NCI-H2227 treated with DMSO at 0.1 percent for 48 hours (cell line): Measurements from ENCODE around the gene VPS13C.
"Not testable (repeated sequence)": the region's sequence is repeated elsewhere in the genome, so short reads cannot be mapped to it uniquely, and the experiment has no call there.

Source experiments
- DNase-seq: peaks from one replicate; lab custom pipeline; 2025; lab: John Stamatoyannopoulos, UW

Gene VPS13C

GRCh38 chr15:62075595-62076277, 15.5 kb upstream of the VPS13C start:
- no peak for DNase-seq

GRCh38 chr15:62071711-62072308, 11.6 kb upstream of the VPS13C start:
- no peak for DNase-seq

DNA sequence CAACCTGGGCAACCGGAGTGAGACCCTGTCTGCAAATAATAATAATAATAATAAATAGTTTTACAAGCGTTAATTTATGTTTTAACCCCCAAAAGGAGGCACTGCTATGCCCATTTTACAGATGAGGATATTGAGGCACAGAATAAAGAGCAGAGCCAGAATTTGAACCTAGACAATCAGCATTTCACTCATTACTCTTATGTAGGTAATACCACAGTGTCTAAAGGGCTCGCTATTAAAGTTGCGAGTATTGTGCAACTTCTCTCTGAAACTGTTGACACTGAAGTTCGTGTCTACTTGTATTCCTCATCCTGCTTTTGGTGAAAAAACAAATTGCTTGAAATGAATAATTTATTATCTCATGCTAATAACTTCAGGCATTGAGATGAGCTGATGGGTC, 9.3 kb upstream of the VPS13C start:
- DNase-seq: no peak

DNA sequence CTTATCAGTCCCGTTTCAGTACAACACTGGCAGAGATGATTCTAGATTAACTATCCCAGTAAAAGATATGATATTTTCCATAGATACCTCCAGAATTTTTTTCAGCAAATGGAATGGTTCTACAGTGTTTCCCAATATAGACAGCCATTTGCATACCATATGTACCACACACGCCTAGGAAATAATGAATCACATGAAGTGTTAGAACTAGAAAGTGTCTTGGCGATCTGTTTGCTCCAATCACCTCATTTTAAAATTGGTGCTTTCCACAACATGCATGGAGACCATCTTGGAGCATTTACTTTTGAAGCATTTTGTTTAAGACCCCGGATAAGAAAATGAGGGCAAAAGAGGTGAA, 8.5 kb upstream of the VPS13C start:
- no peak for DNase-seq

- DNase-seq: no peak
Measured at GRCh38 chr15:62068071-62068809, 8.0 kb upstream of the VPS13C start.

DNA sequence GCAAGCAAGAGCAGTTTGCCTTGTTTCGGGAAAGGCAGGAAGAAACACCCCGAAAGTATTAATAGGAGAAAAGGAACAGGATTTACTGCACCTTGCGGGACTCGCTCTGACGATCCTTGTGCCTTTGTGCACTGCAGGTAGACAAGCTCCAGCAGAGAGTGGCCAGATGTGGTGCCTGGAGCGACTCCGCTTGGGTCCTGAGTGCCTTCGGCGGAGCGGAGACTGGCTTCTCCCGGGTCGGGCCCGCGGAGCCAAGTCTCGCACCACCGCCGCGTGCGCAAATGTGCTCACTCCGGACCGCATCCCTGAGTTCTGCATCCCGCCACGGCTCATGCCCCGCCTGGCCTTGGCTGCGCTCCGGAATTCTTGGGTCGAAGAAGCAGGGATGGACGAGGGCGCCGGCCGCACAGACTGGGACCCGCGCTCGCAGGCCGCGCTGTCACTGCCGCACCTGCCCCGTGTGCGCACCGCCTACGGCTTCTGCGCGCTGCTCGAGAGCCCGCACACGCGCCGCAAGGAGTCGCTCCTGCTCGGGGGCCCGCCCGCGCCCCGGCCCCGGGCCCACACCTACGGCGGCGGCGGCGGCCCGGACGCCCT, 7.3 kb upstream of the VPS13C start:
- DNase-seq: no peak

GRCh38 chr15:62066663-62067447, 6.6 kb upstream of the VPS13C start, which contains the start of gene C2CD4A:
Gene C2CD4A, plus strand, starts transcription at chr15:62066977. Its CDS starts 637 bp downstream, at chr15:62067614.
- peak; percentile 66 for DNase-seq

DNA sequence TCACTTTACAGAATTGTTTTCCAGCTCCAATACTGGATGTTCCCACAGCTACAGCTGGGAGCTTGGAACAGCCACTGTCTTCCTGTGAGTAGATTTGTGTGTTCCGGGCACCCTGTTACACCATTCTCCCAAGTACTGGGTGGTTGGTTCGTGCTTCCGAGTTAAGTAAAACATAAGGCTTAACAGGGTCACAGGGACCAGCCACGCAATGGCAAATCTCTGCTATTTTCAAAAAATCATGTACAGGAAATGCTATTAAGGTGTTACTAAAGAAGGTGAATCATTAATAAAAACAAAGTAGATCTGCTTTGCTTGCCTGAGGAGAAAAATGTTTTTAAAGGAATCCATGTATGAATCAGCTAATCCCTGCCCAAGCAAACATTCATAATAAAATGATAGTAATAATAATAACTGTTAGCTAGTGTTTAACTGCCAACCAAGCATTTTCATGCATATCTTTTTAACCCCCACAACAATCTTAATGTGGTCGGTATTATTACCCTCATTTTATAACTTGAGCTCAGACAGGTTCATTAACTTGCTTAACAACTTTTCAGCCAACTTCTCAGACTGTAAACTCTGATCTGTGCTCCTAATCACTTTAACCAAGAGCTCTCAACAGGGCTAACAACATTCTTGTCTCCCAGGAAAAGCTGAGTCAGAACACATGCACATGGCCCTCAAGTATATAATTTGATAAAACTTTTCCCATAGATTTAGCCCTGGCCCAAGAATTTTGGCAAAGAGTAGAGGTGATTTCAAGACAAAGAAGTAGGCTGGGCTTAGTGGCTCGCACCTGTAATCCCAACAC, 3.8 kb upstream of the VPS13C start:
- no peak for DNase-seq

DNA sequence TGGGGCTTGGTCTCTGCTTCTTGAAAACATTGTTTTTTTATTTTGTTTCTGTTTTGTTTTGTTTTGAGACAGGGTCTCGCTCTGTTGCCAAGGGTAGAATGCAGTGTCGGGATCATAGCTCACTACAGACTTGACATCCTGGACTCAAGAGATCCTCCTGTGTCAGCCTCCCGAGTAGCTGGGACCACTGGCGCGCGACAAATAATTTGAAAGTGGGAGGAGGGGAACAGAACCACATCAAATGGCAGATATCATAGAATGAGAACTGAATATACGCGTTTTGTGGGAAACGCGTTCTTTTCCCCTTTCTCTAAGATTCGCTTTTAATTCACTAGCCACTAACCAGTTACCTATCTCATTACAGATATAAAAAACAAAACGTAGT, 641 bp upstream of the VPS13C start:
- no peak for DNase-seq

GRCh38 chr15:62059816-62060112, 483 bp downstream of the VPS13C start:
- peak; percentile 53 for DNase-seq

- DNase-seq: no peak
Measured at GRCh38 chr15:62059108-62059815, 985 bp downstream of the VPS13C start.

DNA sequence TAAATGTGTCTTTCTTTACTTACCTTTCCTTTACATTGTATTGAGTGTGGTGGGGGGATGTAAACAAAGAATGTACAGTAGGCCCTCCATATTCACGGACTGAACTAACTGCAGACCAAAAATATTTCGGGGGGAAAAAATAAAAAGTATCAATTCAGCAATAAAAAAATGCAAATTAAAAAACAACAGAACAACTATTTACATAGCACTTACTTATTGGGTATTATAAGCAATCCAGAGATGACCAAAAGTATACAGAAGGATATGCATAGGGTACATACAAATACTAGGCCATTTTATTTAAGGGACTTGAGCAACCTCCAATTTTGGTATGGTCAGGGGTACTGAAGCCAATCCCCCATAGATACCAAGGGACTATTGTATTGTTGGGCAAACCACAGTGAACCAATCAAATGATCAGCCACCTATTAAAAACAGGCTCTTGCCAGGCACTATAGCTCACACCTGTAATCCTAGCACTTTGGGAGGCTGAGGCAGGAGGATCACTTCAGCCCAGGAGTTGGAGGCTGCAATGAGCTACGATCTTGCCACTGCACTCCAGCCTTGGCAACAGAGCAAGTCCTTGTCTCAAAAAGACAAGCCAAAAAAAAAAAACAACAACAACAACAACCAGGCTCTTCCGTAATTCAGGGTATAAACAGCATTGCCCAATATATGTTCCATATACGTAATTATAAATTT, 1.8 kb downstream of the VPS13C start:
- DNase-seq: no peak

GRCh38 chr15:62057341-62057980, 2.8 kb downstream of the VPS13C start:
- no peak for DNase-seq

GRCh38 chr15:62054979-62055378, 5.3 kb downstream of the VPS13C start:
- DNase-seq: no peak

DNA sequence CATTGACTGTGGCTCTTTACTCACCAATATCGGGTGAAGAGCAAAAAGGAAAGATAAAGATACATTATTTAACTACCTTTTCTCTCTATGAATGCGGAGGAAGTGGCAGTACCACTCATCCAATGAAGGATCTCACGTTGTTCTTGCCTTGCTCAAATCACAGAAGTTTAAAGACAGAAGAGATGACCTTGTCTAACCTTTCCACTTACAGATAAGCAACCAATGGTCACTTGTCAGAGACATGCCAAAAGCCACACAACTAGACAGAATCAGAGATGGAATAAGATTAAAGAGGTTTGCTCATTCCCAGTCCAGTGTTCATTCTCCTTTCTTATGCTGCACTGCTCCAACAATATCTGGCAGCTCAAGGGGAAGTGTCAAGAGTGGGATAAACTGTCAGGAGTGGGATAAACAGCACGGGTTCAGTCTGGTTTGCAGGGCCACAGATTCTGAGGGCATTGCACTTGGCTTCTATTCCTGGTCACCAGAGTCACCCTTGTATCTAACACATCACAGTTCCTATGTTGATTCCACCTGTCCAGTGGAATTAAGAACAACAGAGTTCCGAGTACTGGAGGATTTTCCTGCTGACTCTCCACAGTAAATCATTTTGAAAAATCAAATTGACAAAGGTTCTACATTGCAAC, 6.7 kb downstream of the VPS13C start:
- DNase-seq: no peak

- DNase-seq: no peak
Measured at GRCh38 chr15:62052713-62053112, 7.5 kb downstream of the VPS13C start.

- no peak for DNase-seq
Measured at GRCh38 chr15:62051166-62051565, 9.1 kb downstream of the VPS13C start.

- DNase-seq: no peak
Measured at GRCh38 chr15:62050115-62050514, 10.1 kb downstream of the VPS13C start.

GRCh38 chr15:62048254-62048653, 12.0 kb downstream of the VPS13C start:
- DNase-seq: not testable (repeated sequence)
